HG03457 (cell line): ENCODE measurements around the gene ANKRD28.
"Not testable (repeated sequence)": the region's sequence is repeated elsewhere in the genome, so short reads cannot be mapped to it uniquely, and the experiment has no call there.

Source experiments
- ATAC-seq: cut with Tn5 transposase; IDR thresholded peaks from one replicate; pipeline ENCODE4 v1.9.1; 2021; ENCODE audit warnings: moderate number of reproducible peaks; ENCODE audit not compliant: unreplicated experiment

The ANKRD28 gene

GRCh38 chr3:15778332-15778858 lies 19.4 kb downstream of the ANKRD28 start:
- no peak for ATAC-seq

GRCh38 chr3:15774931-15775560 lies 22.7 kb downstream of the ANKRD28 start:
- peak; percentile 66 for ATAC-seq

- ATAC-seq = no peak
Observed at GRCh38 chr3:15771444-15771843, 26.3 kb downstream of the ANKRD28 start.

- no peak for ATAC-seq
Observed at GRCh38 chr3:15769256-15769915, 28.4 kb downstream of the ANKRD28 start.

GRCh38 chr3:15768421-15769255 lies 29.1 kb downstream of the ANKRD28 start:
- peak; percentile 87 for ATAC-seq

- no peak for ATAC-seq
Observed at GRCh38 chr3:15766406-15766805, 31.4 kb downstream of the ANKRD28 start.

- no peak for ATAC-seq
Observed at GRCh38 chr3:15758295-15758694, 39.5 kb downstream of the ANKRD28 start.

GRCh38 chr3:15757824-15758223 lies 40.0 kb downstream of the ANKRD28 start:
- ATAC-seq = no peak

- no peak for ATAC-seq
Observed at GRCh38 chr3:15756505-15756904, 41.3 kb downstream of the ANKRD28 start.

- ATAC-seq = no peak
Observed at GRCh38 chr3:15755780-15756179, 42.0 kb downstream of the ANKRD28 start.

- no peak for ATAC-seq
Observed at GRCh38 chr3:15755181-15755580, 42.6 kb downstream of the ANKRD28 start.

GRCh38 chr3:15754047-15754446 lies 43.7 kb downstream of the ANKRD28 start:
- ATAC-seq = no peak

- ATAC-seq = no peak
Observed at GRCh38 chr3:15753056-15753710, 44.6 kb downstream of the ANKRD28 start.

GRCh38 chr3:15750879-15751278 lies 46.9 kb downstream of the ANKRD28 start:
- ATAC-seq = no peak

GRCh38 chr3:15750143-15750542 lies 47.6 kb downstream of the ANKRD28 start:
- ATAC-seq = no peak

GRCh38 chr3:15745896-15746295 lies 51.9 kb downstream of the ANKRD28 start:
- ATAC-seq = not testable (repeated sequence)

- no peak for ATAC-seq
Observed at GRCh38 chr3:15744176-15744575, 53.6 kb downstream of the ANKRD28 start.

GRCh38 chr3:15743587-15744009 lies 54.2 kb downstream of the ANKRD28 start:
- no peak for ATAC-seq

GRCh38 chr3:15742236-15742635 lies 55.5 kb downstream of the ANKRD28 start:
- ATAC-seq = not testable (repeated sequence)

- ATAC-seq = not testable (repeated sequence)
Observed at GRCh38 chr3:15738616-15739005, 59.2 kb downstream of the ANKRD28 start.

- no peak for ATAC-seq
Observed at GRCh38 chr3:15731024-15731423, 66.8 kb downstream of the ANKRD28 start.
